Measurements from ENCODE around the gene SCN2B. TPM values are rescaled to one million over a fixed set of nuclear protein-coding genes. Genes with fewer than 3 reads are reported as not detected.

Gene SCN2B
- polyA plus RNA-seq, 1 donor from 2014 or later, result 1.1 TPM

DNA sequence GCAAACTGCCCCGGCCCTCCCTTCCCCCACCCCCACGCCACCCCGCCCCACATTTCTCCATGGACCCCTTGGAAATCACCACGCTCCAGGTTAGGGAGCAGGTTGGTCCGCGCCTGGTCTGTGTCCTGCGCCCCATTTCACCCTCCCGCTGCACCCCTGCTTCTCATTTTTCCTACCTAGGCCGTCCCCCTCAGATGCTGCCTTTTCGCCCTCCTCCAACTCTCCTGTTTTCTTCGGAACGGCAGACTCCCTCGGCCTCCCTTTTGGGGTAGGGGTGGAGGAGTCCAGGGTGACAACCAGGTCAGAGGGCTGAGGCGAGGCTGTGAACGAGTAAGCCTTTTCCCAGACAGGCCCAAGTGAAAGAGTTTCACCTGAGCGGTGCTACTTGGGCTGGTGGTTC lies 22.9 kb downstream of the SCN2B start:
- TF ChIP-seq SMC3 (conservative IDR thresholded peaks at IDR 0.05; ENCODE audit: poor library complexity) (no peak), MXI1 (conservative IDR thresholded peaks at IDR 0.05; ENCODE audit: poor library complexity, severe bottlenecking) (no peak)
- TF ChIP-seq, protein P1, sequence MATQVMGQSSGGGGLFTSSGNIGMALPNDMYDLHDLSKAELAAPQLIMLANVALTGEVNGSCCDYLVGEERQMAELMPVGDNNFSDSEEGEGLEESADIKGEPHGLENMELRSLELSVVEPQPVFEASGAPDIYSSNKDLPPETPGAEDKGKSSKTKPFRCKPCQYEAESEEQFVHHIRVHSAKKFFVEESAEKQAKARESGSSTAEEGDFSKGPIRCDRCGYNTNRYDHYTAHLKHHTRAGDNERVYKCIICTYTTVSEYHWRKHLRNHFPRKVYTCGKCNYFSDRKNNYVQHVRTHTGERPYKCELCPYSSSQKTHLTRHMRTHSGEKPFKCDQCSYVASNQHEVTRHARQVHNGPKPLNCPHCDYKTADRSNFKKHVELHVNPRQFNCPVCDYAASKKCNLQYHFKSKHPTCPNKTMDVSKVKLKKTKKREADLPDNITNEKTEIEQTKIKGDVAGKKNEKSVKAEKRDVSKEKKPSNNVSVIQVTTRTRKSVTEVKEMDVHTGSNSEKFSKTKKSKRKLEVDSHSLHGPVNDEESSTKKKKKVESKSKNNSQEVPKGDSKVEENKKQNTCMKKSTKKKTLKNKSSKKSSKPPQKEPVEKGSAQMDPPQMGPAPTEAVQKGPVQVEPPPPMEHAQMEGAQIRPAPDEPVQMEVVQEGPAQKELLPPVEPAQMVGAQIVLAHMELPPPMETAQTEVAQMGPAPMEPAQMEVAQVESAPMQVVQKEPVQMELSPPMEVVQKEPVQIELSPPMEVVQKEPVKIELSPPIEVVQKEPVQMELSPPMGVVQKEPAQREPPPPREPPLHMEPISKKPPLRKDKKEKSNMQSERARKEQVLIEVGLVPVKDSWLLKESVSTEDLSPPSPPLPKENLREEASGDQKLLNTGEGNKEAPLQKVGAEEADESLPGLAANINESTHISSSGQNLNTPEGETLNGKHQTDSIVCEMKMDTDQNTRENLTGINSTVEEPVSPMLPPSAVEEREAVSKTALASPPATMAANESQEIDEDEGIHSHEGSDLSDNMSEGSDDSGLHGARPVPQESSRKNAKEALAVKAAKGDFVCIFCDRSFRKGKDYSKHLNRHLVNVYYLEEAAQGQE (IDR thresholded peaks at IDR 0.05; ENCODE audit: borderline replicate concordance), result no peak
- Histone ChIP-seq H3K9me3 (ENCODE audit: low read length) (no peaks in the 10 kb centered on the region), H3K27me3 (ENCODE audit: insufficient read depth, low read depth, low read length) (peaks cover 87% of the 10 kb centered on the region), H3K4me3 (ENCODE audit: low read length) (peak overlapping the region; percentile 76), H3F3A (ENCODE audit: insufficient read depth, low read length, poor library complexity, severe bottlenecking) (no peaks in the 10 kb centered on the region), H3K79me2 (replicated peaks; ENCODE audit: insufficient read depth, low read length) (no peaks in the 10 kb centered on the region), H2AFZ (ENCODE audit: low read depth, low read length) (no peak overlapping the region), H4K20me1 (ENCODE audit: insufficient read depth) (no peaks in the 10 kb centered on the region), H3K4me2 (ENCODE audit: low read length) (peak overlapping the region; percentile 89), H3K9ac (ENCODE audit: low read length) (no peak overlapping the region), H3K36me3 (ENCODE audit: insufficient read depth, low read length) (no peaks in the 10 kb centered on the region), H3K27ac (ENCODE audit: low read length) (no peak overlapping the region), H3K9me2 (ENCODE audit: insufficient read depth, low read length) (no peaks in the 10 kb centered on the region)

DNA sequence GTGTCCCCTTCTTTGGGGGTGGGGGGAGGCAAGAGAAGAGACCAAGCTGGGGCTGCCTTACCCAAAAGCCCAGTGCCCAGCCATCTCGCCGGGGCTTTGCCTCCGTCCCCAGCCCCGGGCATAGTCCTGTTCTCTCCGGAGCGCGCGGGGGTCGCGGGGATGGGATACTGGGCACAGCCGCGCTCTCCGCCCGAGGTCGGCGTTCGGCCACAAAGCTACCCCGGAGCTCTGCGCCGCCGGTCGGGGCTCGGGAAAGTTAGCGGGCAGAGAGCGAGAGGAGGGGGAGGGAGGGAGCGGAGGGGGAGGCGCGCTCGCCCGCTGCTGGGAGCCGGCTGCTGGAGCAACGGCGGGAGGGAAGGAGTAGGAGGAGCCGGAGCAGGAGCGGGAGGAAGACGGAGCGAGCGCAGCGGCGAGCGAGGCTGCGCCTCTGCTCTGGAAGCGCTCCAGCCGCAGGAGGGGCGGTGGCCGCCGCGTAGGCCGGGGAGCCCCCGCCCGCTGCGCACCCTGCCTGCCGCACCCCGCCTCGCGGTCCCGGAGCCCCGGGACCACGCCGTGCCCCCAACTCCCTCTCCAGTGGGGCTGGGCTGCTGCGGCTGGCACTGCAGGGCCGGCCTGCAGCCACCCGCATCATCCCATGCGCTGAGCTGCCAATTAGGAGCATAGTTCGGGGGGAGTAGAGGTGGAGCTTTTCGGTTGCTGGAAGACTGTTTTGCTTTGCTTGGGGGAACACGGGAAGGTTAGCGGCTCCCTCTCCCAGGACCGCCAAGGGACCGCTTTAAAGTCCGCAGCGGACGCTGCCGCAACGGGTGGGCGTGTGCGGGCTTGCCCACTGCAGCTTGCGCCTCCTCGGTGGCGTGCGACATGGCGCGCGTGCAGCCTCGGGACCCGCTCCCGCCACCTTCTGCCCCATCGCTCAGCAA lies 23.6 kb downstream of the SCN2B start, which contains the start of gene SCN4B:
Gene SCN4B (minus strand): TSS at position 272 of the 920 bp plus-strand sequence. CDS start 150 bp downstream, at position 122.
- no peak within 1 kb of the TSS for H3K27ac ChIP-seq (ENCODE audit: low read length)
- peak within 1 kb of the TSS; percentile 49 for H2AFZ ChIP-seq (ENCODE audit: low read depth, low read length)
- H3K27me3 ChIP-seq (ENCODE audit: insufficient read depth, low read depth, low read length), result peaks cover 80% of the 10 kb centered on the region

More for the DNA sequence above, 23.6 kb downstream of the SCN2B start, which contains the start of gene SCN4B:
- no peaks in the 10 kb centered on the region for H4K20me1 ChIP-seq (ENCODE audit: insufficient read depth)
- H3K9me3 ChIP-seq (ENCODE audit: low read length), result no peaks in the 10 kb centered on the region
- H3K4me2 ChIP-seq (ENCODE audit: low read length), result peak within 1 kb of the TSS; percentile 89
- peak within 1 kb of the TSS; percentile 54 for H3K9ac ChIP-seq (ENCODE audit: low read length)
- no peak for TF ChIP-seq TAF1 (IDR thresholded peaks at IDR 0.05; ENCODE audit: low read depth)
- TF ChIP-seq, protein P1 (IDR thresholded peaks at IDR 0.05; ENCODE audit: borderline replicate concordance), result peak; percentile 18
- TF ChIP-seq EZH2 (IDR thresholded peaks at IDR 0.05; ENCODE audit: borderline replicate concordance, insufficient read depth, low read length, poor library complexity, severe bottlenecking), result no peak
- TF ChIP-seq MXI1 (conservative IDR thresholded peaks at IDR 0.05; ENCODE audit: poor library complexity, severe bottlenecking), result peak; percentile 72
- peak; percentile 29 for TF ChIP-seq RAD21 (conservative IDR thresholded peaks at IDR 0.05)
- TF ChIP-seq POLR2AphosphoS5 (IDR thresholded peaks at IDR 0.05), result no peak
- TF ChIP-seq, protein P2, sequence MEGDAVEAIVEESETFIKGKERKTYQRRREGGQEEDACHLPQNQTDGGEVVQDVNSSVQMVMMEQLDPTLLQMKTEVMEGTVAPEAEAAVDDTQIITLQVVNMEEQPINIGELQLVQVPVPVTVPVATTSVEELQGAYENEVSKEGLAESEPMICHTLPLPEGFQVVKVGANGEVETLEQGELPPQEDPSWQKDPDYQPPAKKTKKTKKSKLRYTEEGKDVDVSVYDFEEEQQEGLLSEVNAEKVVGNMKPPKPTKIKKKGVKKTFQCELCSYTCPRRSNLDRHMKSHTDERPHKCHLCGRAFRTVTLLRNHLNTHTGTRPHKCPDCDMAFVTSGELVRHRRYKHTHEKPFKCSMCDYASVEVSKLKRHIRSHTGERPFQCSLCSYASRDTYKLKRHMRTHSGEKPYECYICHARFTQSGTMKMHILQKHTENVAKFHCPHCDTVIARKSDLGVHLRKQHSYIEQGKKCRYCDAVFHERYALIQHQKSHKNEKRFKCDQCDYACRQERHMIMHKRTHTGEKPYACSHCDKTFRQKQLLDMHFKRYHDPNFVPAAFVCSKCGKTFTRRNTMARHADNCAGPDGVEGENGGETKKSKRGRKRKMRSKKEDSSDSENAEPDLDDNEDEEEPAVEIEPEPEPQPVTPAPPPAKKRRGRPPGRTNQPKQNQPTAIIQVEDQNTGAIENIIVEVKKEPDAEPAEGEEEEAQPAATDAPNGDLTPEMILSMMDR (IDR thresholded peaks at IDR 0.05; ENCODE audit: poor library complexity, severe bottlenecking), result no peak
- no peak for TF ChIP-seq EP300 (conservative IDR thresholded peaks at IDR 0.05; ENCODE audit: poor library complexity, severe bottlenecking)
- TF ChIP-seq SMC3 (conservative IDR thresholded peaks at IDR 0.05; ENCODE audit: poor library complexity), result no peak
- H3K79me2 ChIP-seq (replicated peaks; ENCODE audit: insufficient read depth, low read length), result no peaks in the 10 kb centered on the region
- H3K4me3 ChIP-seq (ENCODE audit: low read length), result peak within 1 kb of the TSS; percentile 76
- no peaks in the 10 kb centered on the region for H3K36me3 ChIP-seq (ENCODE audit: insufficient read depth, low read length)
- no peaks in the 10 kb centered on the region for H3F3A ChIP-seq (ENCODE audit: insufficient read depth, low read length, poor library complexity, severe bottlenecking)
- no peaks in the 10 kb centered on the region for H3K9me2 ChIP-seq (ENCODE audit: insufficient read depth, low read length)

Data from neural cell (in vitro differentiated cells).